GM13976 (cell line): ENCODE data around the gene COLQ.

ENCODE experiments used
- DNase-seq: peaks from one replicate; pipeline ENCODE4 v3.0.0; 2012; ENCODE audit warnings: low spot score
- CTCF ChIP-seq: IDR thresholded peaks from 2 replicates; pipeline ENCODE4 v1.5.1; 2012; ENCODE audit warnings: borderline replicate concordance, mild to moderate bottlenecking; ENCODE audit not compliant: insufficient read depth; ENCODE audit errors: extremely low read depth, missing control alignments, control extremely low read depth
- in situ Hi-C: fragments of 300-500 bp; cut with MboI; formaldehyde crosslinking; loops from one replicate; pipeline ENCODE4 v1.12.0; 2022; ENCODE audit warnings: low sequenced_read_pairs, mixed read lengths, inconsistent platforms; ENCODE audit not compliant: unreplicated experiment

Gene COLQ

GRCh38 chr3:15498431-15499214 lies 22.9 kb downstream of the COLQ start:
- DNase-seq, result no peak
- TF ChIP-seq CTCF, result no peak
- in situ Hi-C loops, result no loop called here

GRCh38 chr3:15497964-15498363 lies 23.5 kb downstream of the COLQ start:
- DNase-seq, result no peak
- TF ChIP-seq CTCF, result no peak
- in situ Hi-C loops, result no loop called here

- in situ Hi-C loops, result no loop called here
- no peak for TF ChIP-seq CTCF
These were observed 25.2 kb downstream of the COLQ start for GRCh38 chr3:15496341-15496664.

GRCh38 chr3:15495461-15496340 lies 25.8 kb downstream of the COLQ start:
- in situ Hi-C loops, result no loop called here
- DNase-seq, result no peak

More at GRCh38 chr3:15496341-15496664, 25.2 kb downstream of the COLQ start:
- DNase-seq, result no peak

GRCh38 chr3:15493436-15493835 lies 28.1 kb downstream of the COLQ start:
- DNase-seq, result no peak
- in situ Hi-C loops, result no loop called here
- no peak for TF ChIP-seq CTCF

More at GRCh38 chr3:15495461-15496340, 25.8 kb downstream of the COLQ start:
- TF ChIP-seq CTCF, result no peak

GRCh38 chr3:15492847-15493360 lies 28.6 kb downstream of the COLQ start:
- TF ChIP-seq CTCF, result no peak
- in situ Hi-C loops, result no loop called here
- no peak for DNase-seq
